C1 segment of cervical spinal cord (tissue), 14 donors: ENCODE data around the gene NAALADL2.
"Not testable (repeated sequence)": the region's sequence is repeated elsewhere in the genome, so short reads cannot be mapped to it uniquely, and the experiment has no call there.

ENCODE experiments used
- DNase-seq, 14 donors: peaks; one replicate each; lab custom pipeline; 2025; lab: John Stamatoyannopoulos, UW

The NAALADL2 gene

GRCh38 chr3:175068587-175068986 is 209.5 kb downstream of the NAALADL2 start:
- DNase-seq, result no peak

- DNase-seq, result no peak
Measured at GRCh38 chr3:175070946-175071345, 211.8 kb downstream of the NAALADL2 start.

- no peak for DNase-seq
Measured at GRCh38 chr3:175073219-175073905, 214.2 kb downstream of the NAALADL2 start.

- DNase-seq, result no peak
Measured at GRCh38 chr3:175075269-175075668, 216.1 kb downstream of the NAALADL2 start.

GRCh38 chr3:175077216-175077615 is 218.1 kb downstream of the NAALADL2 start:
- no peak for DNase-seq

GRCh38 chr3:175082631-175083030 is 223.5 kb downstream of the NAALADL2 start:
- DNase-seq, result peak in 1 of 14 donors; percentile 63

- DNase-seq, result not testable (repeated sequence)
Measured at GRCh38 chr3:175087128-175087527, 228.0 kb downstream of the NAALADL2 start.

GRCh38 chr3:175088766-175089380 is 229.7 kb downstream of the NAALADL2 start:
- DNase-seq, result no peak

GRCh38 chr3:175091426-175092114 is 232.4 kb downstream of the NAALADL2 start:
- DNase-seq, result no peak

- no peak for DNase-seq
Measured at GRCh38 chr3:175093748-175094147, 234.6 kb downstream of the NAALADL2 start.

GRCh38 chr3:175094344-175094743 is 235.2 kb downstream of the NAALADL2 start:
- no peak for DNase-seq

- DNase-seq, result no peak
Measured at GRCh38 chr3:175098644-175099043, 239.5 kb downstream of the NAALADL2 start.

GRCh38 chr3:175102161-175102560 is 243.0 kb downstream of the NAALADL2 start:
- DNase-seq, result no peak

GRCh38 chr3:175103298-175103697 is 244.2 kb downstream of the NAALADL2 start:
- DNase-seq, result no peak

GRCh38 chr3:175105066-175105465 is 245.9 kb downstream of the NAALADL2 start:
- no peak for DNase-seq

GRCh38 chr3:175107231-175107630 is 248.1 kb downstream of the NAALADL2 start:
- peak in 1 of 14 donors; percentile 8 for DNase-seq

- no peak for DNase-seq
Measured at GRCh38 chr3:175107995-175108394, 248.9 kb downstream of the NAALADL2 start.

GRCh38 chr3:175108613-175109151 is 249.5 kb downstream of the NAALADL2 start:
- no peak for DNase-seq

- DNase-seq, result no peak
Measured at GRCh38 chr3:175111036-175111435, 251.9 kb downstream of the NAALADL2 start.

- no peak for DNase-seq
Measured at GRCh38 chr3:175118382-175118941, 259.3 kb downstream of the NAALADL2 start.

- DNase-seq, result no peak
Measured at GRCh38 chr3:175121225-175121624, 262.1 kb downstream of the NAALADL2 start.

GRCh38 chr3:175127075-175127662 is 268.0 kb downstream of the NAALADL2 start:
- DNase-seq, result no peak
